Mesendoderm (in vitro differentiated cells): ENCODE results near the gene PCDHGA7. TPM values are rescaled to one million over a fixed set of nuclear protein-coding genes. Genes with fewer than 3 reads are reported as not detected.
"Not testable (repeated sequence)": the region's sequence is repeated elsewhere in the genome, so short reads cannot be mapped to it uniquely, and the experiment has no call there.

Source experiments
- DNase-seq: peaks from one replicate; pipeline ENCODE4 v3.0.0; 2013
- H2AK5ac ChIP-seq: 2 replicates; pipeline ENCODE4 v1.6.1; 2013; ENCODE audit warnings: low read length, inconsistent platforms
- H2BK120ac ChIP-seq: 2 replicates; pipeline ENCODE4 v1.6.1; 2013; ENCODE audit warnings: low read depth, mild to moderate bottlenecking, low read length, moderate library complexity, mixed read lengths
- H2BK15ac ChIP-seq: replicated peaks from 2 replicates; pipeline ENCODE4 v1.6.1; 2013; ENCODE audit warnings: low read depth, mild to moderate bottlenecking, moderate library complexity
- H2BK5ac ChIP-seq: 2 replicates; pipeline ENCODE4 v1.6.1; 2013; ENCODE audit warnings: low read length, inconsistent platforms
- H3K18ac ChIP-seq: 2 replicates; pipeline ENCODE4 v1.6.1; 2013; ENCODE audit warnings: mild to moderate bottlenecking, low read length, mixed read lengths
- H3K23ac ChIP-seq: one replicate; pipeline ENCODE4 v1.6.1; 2013; ENCODE audit warnings: low read length
- H3K27ac ChIP-seq: 2 replicates; pipeline ENCODE4 v1.5.1; 2013; ENCODE audit warnings: low read depth, mild to moderate bottlenecking, inconsistent platforms, low read length, moderate library complexity
- H3K27me3 ChIP-seq: 2 replicates; pipeline ENCODE4 v1.6.1; 2013; ENCODE audit warnings: low read length, control low read depth, mild to moderate bottlenecking, inconsistent platforms; ENCODE audit not compliant: insufficient read depth, poor library complexity
- H3K36me3 ChIP-seq: 2 replicates; pipeline ENCODE4 v1.6.1; 2013; ENCODE audit warnings: low read length, inconsistent platforms; ENCODE audit not compliant: control insufficient read depth, insufficient read depth
- H3K4ac ChIP-seq: one replicate; pipeline ENCODE4 v1.6.1; 2013; ENCODE audit warnings: low read depth, mild to moderate bottlenecking, low read length, moderate library complexity
- H3K4me1 ChIP-seq: 2 replicates; pipeline ENCODE4 v1.6.1; 2013; ENCODE audit warnings: low read depth, low read length, inconsistent platforms; ENCODE audit not compliant: control insufficient read depth
- H3K4me2 ChIP-seq: 2 replicates; pipeline ENCODE4 v1.6.1; 2013; ENCODE audit warnings: low read length
- H3K4me3 ChIP-seq: 2 replicates; pipeline ENCODE4 v1.5.1; 2013; ENCODE audit warnings: mild to moderate bottlenecking, low read length
- H3K56ac ChIP-seq: one replicate; pipeline ENCODE4 v1.6.1; 2013; ENCODE audit warnings: low read length
- H3K79me1 ChIP-seq: 2 replicates; pipeline ENCODE4 v1.6.1; 2013; ENCODE audit warnings: low read length, inconsistent platforms
- H3K79me2 ChIP-seq: 2 replicates; pipeline ENCODE4 v1.6.1; 2013; ENCODE audit warnings: mild to moderate bottlenecking, low read length; ENCODE audit not compliant: control insufficient read depth, insufficient read depth
- H3K9ac ChIP-seq: 2 replicates; pipeline ENCODE4 v1.6.1; 2013; ENCODE audit warnings: low read length, inconsistent platforms
- H4K5ac ChIP-seq: one replicate; pipeline ENCODE4 v1.6.1; 2013; ENCODE audit warnings: low read length
- H4K8ac ChIP-seq: one replicate; pipeline ENCODE4 v1.6.1; 2013; ENCODE audit warnings: low read depth, mild to moderate bottlenecking, control low read depth, low read length, moderate library complexity
- WGBS: extraction: QIAGEN DNeasy Blood & Tissue Kit; methylation state at CpG from one replicate; pipeline ENCODE4 v1.1.7; 2013; ENCODE audit warnings: low lambda C conversion rate, missing lambda C conversion rate; ENCODE audit not compliant: insufficient coverage; ENCODE audit errors: extremely low coverage; 5-methylcytosine and 5-hydroxymethylcytosine counted together
- polyA plus RNA-seq, 2 experiments: library from polyadenylated mRNA; stranded (reverse); fragments of 200-250 nt; gene quantifications; one replicate each; pipeline ENCODE4 v1.2.3, GENCODE V29; 2013

PCDHGA7 gene
- polyA plus RNA-seq (2013, experiment 1 of 2), result 0.06 TPM
- 0.06 TPM for polyA plus RNA-seq (2013, experiment 2 of 2)

- no peak within 1 kb of the TSS for H3K4ac ChIP-seq
- no peak within 1 kb of the TSS for H3K27ac ChIP-seq
- no peaks in the 10 kb centered on the region for H3K4me1 ChIP-seq
- H2BK120ac ChIP-seq, result no peak within 1 kb of the TSS
- no peak within 1 kb of the TSS for H2AK5ac ChIP-seq
- H3K9ac ChIP-seq, result no peak within 1 kb of the TSS
- no peak within 1 kb of the TSS for H3K4me2 ChIP-seq
- H3K79me2 ChIP-seq, result no peaks in the 10 kb centered on the region
- H4K5ac ChIP-seq, result no peak within 1 kb of the TSS
- H3K18ac ChIP-seq, result no peak within 1 kb of the TSS
- H3K4me3 ChIP-seq, result no peak within 1 kb of the TSS
- no peak within 1 kb of the TSS for H3K23ac ChIP-seq
- no peak within 1 kb of the TSS for H3K56ac ChIP-seq
- no peak within 1 kb of the TSS for H2BK5ac ChIP-seq
- H3K79me1 ChIP-seq, result no peaks in the 10 kb centered on the region
- no peak for DNase-seq
- no CpG with 5 or more reads among the region's 37 CpGs for WGBS
- no peaks in the 10 kb centered on the region for H3K27me3 ChIP-seq
- no peaks in the 10 kb centered on the region for H3K36me3 ChIP-seq
- H4K8ac ChIP-seq, result no peak within 1 kb of the TSS
- no peak within 1 kb of the TSS for H2BK15ac ChIP-seq
Observed at GRCh38 chr5:141382469-141383294, at the start of gene PCDHGA7. Gene PCDHGA7 (plus strand): TSS chr5:141382742. CDS start chr5:141382900, 158 bp downstream.

- Histone ChIP-seq H2BK120ac (no peak within 1 kb of the TSS), H2BK5ac (no peak within 1 kb of the TSS), H3K36me3 (no peaks in the 10 kb centered on the region), H3K27ac (no peak within 1 kb of the TSS), H3K4me1 (no peaks in the 10 kb centered on the region), H4K8ac (no peak within 1 kb of the TSS), H3K56ac (no peak within 1 kb of the TSS), H4K5ac (no peak within 1 kb of the TSS), H3K79me1 (no peaks in the 10 kb centered on the region), H3K9ac (no peak within 1 kb of the TSS), H3K79me2 (no peaks in the 10 kb centered on the region), H3K4ac (no peak within 1 kb of the TSS), H3K4me2 (no peak within 1 kb of the TSS), H2AK5ac (no peak within 1 kb of the TSS), H3K23ac (no peak within 1 kb of the TSS), H3K27me3 (no peaks in the 10 kb centered on the region), H3K18ac (no peak within 1 kb of the TSS), H2BK15ac (no peak within 1 kb of the TSS), H3K4me3 (no peak within 1 kb of the TSS)
- WGBS, result no CpG with 5 or more reads among the region's 27 CpGs
- peak; percentile 59 for DNase-seq
Observed at GRCh38 chr5:141338538-141339306, 43.8 kb upstream of the PCDHGA7 start, which contains the start of gene PCDHGA2. Gene PCDHGA2 (plus strand): TSS chr5:141338760.

GRCh38 chr5:141340781-141341354 is 41.7 kb upstream of the PCDHGA7 start:
- H3K27me3 ChIP-seq, H4K8ac ChIP-seq, H3K56ac ChIP-seq, H3K23ac ChIP-seq, H3K4me2 ChIP-seq, H3K27ac ChIP-seq, H3K4ac ChIP-seq, H3K4me3 ChIP-seq, H4K5ac ChIP-seq, H2BK120ac ChIP-seq, H3K79me1 ChIP-seq, H2BK5ac ChIP-seq, H3K9ac ChIP-seq, H3K4me1 ChIP-seq, H2BK15ac ChIP-seq, H3K36me3 ChIP-seq, H3K18ac ChIP-seq, DNase-seq, H3K79me2 ChIP-seq, H2AK5ac ChIP-seq: not testable (repeated sequence)
- WGBS, result no CpG with 5 or more reads among the region's 45 CpGs

GRCh38 chr5:141342773-141343172 is 39.8 kb upstream of the PCDHGA7 start:
- Histone ChIP-seq H3K56ac (no peak overlapping the region), H4K8ac (no peak overlapping the region), H3K4ac (no peak overlapping the region)

GRCh38 chr5:141343242-141343952 is 39.1 kb upstream of the PCDHGA7 start, which contains the start of gene PCDHGA3:
Gene PCDHGA3 (plus strand): TSS chr5:141343829. CDS start chr5:141344034, 205 bp downstream.
- Histone ChIP-seq H3K18ac (no peak within 1 kb of the TSS), H2BK15ac (no peak within 1 kb of the TSS), H4K5ac (no peak within 1 kb of the TSS), H4K8ac (no peak within 1 kb of the TSS), H2BK120ac (no peak within 1 kb of the TSS), H3K4me1 (no peaks in the 10 kb centered on the region), H2BK5ac (no peak within 1 kb of the TSS), H3K4ac (no peak within 1 kb of the TSS), H3K23ac (no peak within 1 kb of the TSS), H3K79me1 (no peaks in the 10 kb centered on the region), H3K27ac (no peak within 1 kb of the TSS), H3K36me3 (no peaks in the 10 kb centered on the region), H3K4me3 (no peak within 1 kb of the TSS), H3K79me2 (no peaks in the 10 kb centered on the region), H3K27me3 (no peaks in the 10 kb centered on the region), H3K9ac (no peak within 1 kb of the TSS), H2AK5ac (no peak within 1 kb of the TSS), H3K56ac (no peak within 1 kb of the TSS), H3K4me2 (no peak within 1 kb of the TSS)
- no CpG with 5 or more reads among the region's 9 CpGs for WGBS
- DNase-seq, result peak; percentile 37

More at GRCh38 chr5:141342773-141343172, 39.8 kb upstream of the PCDHGA7 start:
- Histone ChIP-seq H2BK15ac (no peak overlapping the region), H3K4me3 (no peak overlapping the region), H3K79me2 (no peaks in the 10 kb centered on the region), H3K4me2 (no peak overlapping the region), H2AK5ac (no peak overlapping the region), H3K18ac (no peak overlapping the region), H3K27ac (no peak overlapping the region), H3K27me3 (no peaks in the 10 kb centered on the region), H3K9ac (no peak overlapping the region), H3K36me3 (no peaks in the 10 kb centered on the region), H2BK120ac (no peak overlapping the region), H3K4me1 (no peaks in the 10 kb centered on the region), H4K5ac (no peak overlapping the region), H2BK5ac (no peak overlapping the region), H3K79me1 (no peaks in the 10 kb centered on the region), H3K23ac (no peak overlapping the region)
- no CpG with 5 or more reads among the region's 1 CpG for WGBS
- DNase-seq, result no peak
